Spleen (tissue), 7 donors: Measurements from ENCODE around the gene CDCA8.

Experiments
- POLR2A ChIP-seq, 3 donors: fragments of 450-650 bp; IDR thresholded peaks; one replicate each; pipeline ENCODE4 v1.5.1; 2017; ENCODE audit warnings: antibody characterized with exemption in 3 of 3, mild to moderate bottlenecking in 1 of 3
- TF ChIP-seq, protein P1 (sequence below), 11 experiments: fragments of 200-600 bp in 7 of 11; fragments of 450-650 bp in 4 of 11; sonication (generic) in 4 of 11; IDR thresholded peaks in 8 of 11; conservative IDR thresholded peaks in 3 of 11; 1 replicate in 7 of 11; 2 replicates in 4 of 11; pipeline versions ENCODE4 v1.4.0 to v1.8.0; 2016 to 2021; ENCODE audit warnings: antibody characterized with exemption in 11 of 11, inconsistent platforms in 4 of 11, mild to moderate bottlenecking in 1 of 11
- donor health status: DM: no; HTN: no; CAD: no; lungs with moderate emphysema.
- donor health status: DM: no; HTN: no; CAD: no.
- donor health status: DM: no; HTN: no; CAD: no.

DNA sequence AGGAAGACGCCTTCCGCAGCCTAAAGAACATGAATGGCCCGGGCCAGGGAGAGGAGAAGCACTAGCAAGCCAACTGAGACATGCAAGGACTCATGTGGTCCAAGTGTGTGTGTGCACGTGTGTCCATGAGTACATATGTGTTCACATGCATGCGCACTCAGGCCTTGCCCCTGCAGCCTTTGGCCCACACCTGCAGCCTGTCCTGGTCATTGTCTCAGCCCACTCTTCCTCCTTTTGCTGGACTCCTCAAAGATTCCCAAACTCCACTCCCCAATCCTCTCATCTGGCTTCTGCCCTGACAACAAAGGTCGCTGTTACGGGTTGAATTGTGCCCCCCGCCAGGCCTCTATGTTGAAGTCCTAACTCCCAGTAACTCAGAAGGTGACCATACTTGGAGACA, 21.9 kb downstream of the CDCA8 start:
- TF ChIP-seq, protein P1, sequence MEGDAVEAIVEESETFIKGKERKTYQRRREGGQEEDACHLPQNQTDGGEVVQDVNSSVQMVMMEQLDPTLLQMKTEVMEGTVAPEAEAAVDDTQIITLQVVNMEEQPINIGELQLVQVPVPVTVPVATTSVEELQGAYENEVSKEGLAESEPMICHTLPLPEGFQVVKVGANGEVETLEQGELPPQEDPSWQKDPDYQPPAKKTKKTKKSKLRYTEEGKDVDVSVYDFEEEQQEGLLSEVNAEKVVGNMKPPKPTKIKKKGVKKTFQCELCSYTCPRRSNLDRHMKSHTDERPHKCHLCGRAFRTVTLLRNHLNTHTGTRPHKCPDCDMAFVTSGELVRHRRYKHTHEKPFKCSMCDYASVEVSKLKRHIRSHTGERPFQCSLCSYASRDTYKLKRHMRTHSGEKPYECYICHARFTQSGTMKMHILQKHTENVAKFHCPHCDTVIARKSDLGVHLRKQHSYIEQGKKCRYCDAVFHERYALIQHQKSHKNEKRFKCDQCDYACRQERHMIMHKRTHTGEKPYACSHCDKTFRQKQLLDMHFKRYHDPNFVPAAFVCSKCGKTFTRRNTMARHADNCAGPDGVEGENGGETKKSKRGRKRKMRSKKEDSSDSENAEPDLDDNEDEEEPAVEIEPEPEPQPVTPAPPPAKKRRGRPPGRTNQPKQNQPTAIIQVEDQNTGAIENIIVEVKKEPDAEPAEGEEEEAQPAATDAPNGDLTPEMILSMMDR (IDR thresholded peaks at IDR 0.05 in 8 of 11, conservative IDR thresholded peaks at IDR 0.05 in 3 of 11), result no peak
- no peak for TF ChIP-seq POLR2A (IDR thresholded peaks at IDR 0.05)
